ENCODE data around the gene PBX1. TPM values are rescaled to one million over a fixed set of nuclear protein-coding genes. Genes with fewer than 3 reads are reported as not detected.

Gene PBX1
- polyA plus RNA-seq, 3 donors: 0.07 TPM; not detected in 2

DNA sequence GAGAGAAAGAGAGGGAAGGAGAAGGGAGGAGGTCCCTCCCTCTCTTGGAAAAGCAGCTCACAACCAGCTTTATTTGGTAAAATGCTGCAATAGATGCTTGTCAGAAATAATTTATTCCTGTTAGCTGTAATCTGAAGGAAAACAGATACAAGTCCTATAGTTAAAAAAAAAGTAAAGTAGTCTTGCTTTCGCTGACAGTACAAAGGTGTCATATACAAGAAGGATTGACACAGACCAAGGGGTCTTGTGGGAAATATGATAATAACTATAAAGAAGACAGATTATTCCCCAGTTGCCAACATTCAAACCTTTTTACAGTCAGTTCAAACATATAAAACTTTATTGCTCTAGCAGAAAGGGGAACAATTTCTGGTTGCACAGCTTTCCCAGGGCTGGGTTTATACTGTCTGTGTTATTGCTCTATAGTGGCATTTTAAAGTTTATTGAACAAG lies 145.0 kb downstream of the PBX1 start:
- H3K4me3 ChIP-seq (replicated peaks in 1 of 3; ENCODE audit: low read depth in 2 of 3, low read length in 3 of 3): no peak overlapping the region
- TF ChIP-seq, protein P1, sequence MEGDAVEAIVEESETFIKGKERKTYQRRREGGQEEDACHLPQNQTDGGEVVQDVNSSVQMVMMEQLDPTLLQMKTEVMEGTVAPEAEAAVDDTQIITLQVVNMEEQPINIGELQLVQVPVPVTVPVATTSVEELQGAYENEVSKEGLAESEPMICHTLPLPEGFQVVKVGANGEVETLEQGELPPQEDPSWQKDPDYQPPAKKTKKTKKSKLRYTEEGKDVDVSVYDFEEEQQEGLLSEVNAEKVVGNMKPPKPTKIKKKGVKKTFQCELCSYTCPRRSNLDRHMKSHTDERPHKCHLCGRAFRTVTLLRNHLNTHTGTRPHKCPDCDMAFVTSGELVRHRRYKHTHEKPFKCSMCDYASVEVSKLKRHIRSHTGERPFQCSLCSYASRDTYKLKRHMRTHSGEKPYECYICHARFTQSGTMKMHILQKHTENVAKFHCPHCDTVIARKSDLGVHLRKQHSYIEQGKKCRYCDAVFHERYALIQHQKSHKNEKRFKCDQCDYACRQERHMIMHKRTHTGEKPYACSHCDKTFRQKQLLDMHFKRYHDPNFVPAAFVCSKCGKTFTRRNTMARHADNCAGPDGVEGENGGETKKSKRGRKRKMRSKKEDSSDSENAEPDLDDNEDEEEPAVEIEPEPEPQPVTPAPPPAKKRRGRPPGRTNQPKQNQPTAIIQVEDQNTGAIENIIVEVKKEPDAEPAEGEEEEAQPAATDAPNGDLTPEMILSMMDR (IDR thresholded peaks at IDR 0.05): no peak
- no peak for DNase-seq
- H3K36me3 Mint-ChIP-seq: no peaks in the 10 kb centered on the region
- H4K20me1 ChIP-seq (ENCODE audit: insufficient read depth, low read length): no peaks in the 10 kb centered on the region
- intact Hi-C loops (cut with micrococcal nuclease): no loop called here
- H3K4me1 Mint-ChIP-seq: peaks cover 12% of the 10 kb centered on the region
- H3K4me3 Mint-ChIP-seq: no peak overlapping the region
- H3K27ac Mint-ChIP-seq: no peak overlapping the region
- H3K9me3 Mint-ChIP-seq: peaks cover 0 to 5% (median 0%) of the 10 kb centered on the region in 7 donors
- H3K79me2 ChIP-seq (ENCODE audit: insufficient read depth, low read length): no peaks in the 10 kb centered on the region
- peaks cover 30 to 41% of the 10 kb centered on the region in 2 donors for H3K27me3 ChIP-seq (ENCODE audit: control insufficient read depth in 2 of 2, insufficient read depth in 2 of 2, low read length in 2 of 2)
- H3K4me2 ChIP-seq (replicated peaks; ENCODE audit: extremely low read depth, low read length, poor library complexity, severe bottlenecking): no peak overlapping the region
- peaks cover 5 to 6% of the 10 kb centered on the region in 2 donors for H3K4me1 ChIP-seq (ENCODE audit: control insufficient read depth in 1 of 2, insufficient read depth in 2 of 2, low read length in 2 of 2)
- WGBS (ENCODE audit: insufficient coverage): no CpG with 5 or more reads among the region's 1 CpG
- H2AFZ ChIP-seq (ENCODE audit: insufficient read depth, low read depth, low read length, poor library complexity, severe bottlenecking): no peak overlapping the region
- peaks cover 29 to 47% (median 44%) of the 10 kb centered on the region in 3 donors for H3K27me3 Mint-ChIP-seq (ENCODE audit: low read depth in 3 of 3)
- H3K27ac ChIP-seq (ENCODE audit: low read depth in 1 of 2, low read length in 2 of 2): no peak overlapping the region
- H3K36me3 ChIP-seq (replicated peaks in 1 of 2; ENCODE audit: control insufficient read depth in 1 of 2, insufficient read depth in 2 of 2, low read length in 2 of 2): no peaks in the 10 kb centered on the region
- H3K9ac ChIP-seq (ENCODE audit: insufficient read depth, low read length, poor library complexity, severe bottlenecking): no peak overlapping the region
- H3K9me3 ChIP-seq (replicated peaks in 1 of 2; ENCODE audit: control insufficient read depth in 1 of 2, insufficient read depth in 1 of 2, low read length in 2 of 2): no peaks in the 10 kb centered on the region

GRCh38 chr1:164704954-164705353 lies 146.0 kb downstream of the PBX1 start:
- Histone ChIP-seq H3K4me1 (ENCODE audit: control insufficient read depth in 1 of 2, insufficient read depth in 2 of 2, low read length in 2 of 2) (peaks cover 14 to 16% of the 10 kb centered on the region in 2 donors), H3K9ac (ENCODE audit: insufficient read depth, low read length, poor library complexity, severe bottlenecking) (no peak overlapping the region), H4K20me1 (ENCODE audit: insufficient read depth, low read length) (no peaks in the 10 kb centered on the region), H3K79me2 (ENCODE audit: insufficient read depth, low read length) (no peaks in the 10 kb centered on the region), H3K36me3 (replicated peaks in 1 of 2; ENCODE audit: control insufficient read depth in 1 of 2, insufficient read depth in 2 of 2, low read length in 2 of 2) (no peaks in the 10 kb centered on the region), H3K27ac (ENCODE audit: low read depth in 1 of 2, low read length in 2 of 2) (no peak overlapping the region), H3K27me3 (ENCODE audit: control insufficient read depth in 2 of 2, insufficient read depth in 2 of 2, low read length in 2 of 2) (peaks cover 27 to 33% of the 10 kb centered on the region in 2 donors), H3K9me3 (replicated peaks in 1 of 2; ENCODE audit: control insufficient read depth in 1 of 2, insufficient read depth in 1 of 2, low read length in 2 of 2) (no peaks in the 10 kb centered on the region), H2AFZ (ENCODE audit: insufficient read depth, low read depth, low read length, poor library complexity, severe bottlenecking) (no peak overlapping the region), H3K4me2 (replicated peaks; ENCODE audit: extremely low read depth, low read length, poor library complexity, severe bottlenecking) (no peak overlapping the region), H3K4me3 (replicated peaks in 1 of 3; ENCODE audit: low read depth in 2 of 3, low read length in 3 of 3) (no peak overlapping the region)
- peaks cover 0 to 5% (median 0%) of the 10 kb centered on the region in 7 donors for H3K9me3 Mint-ChIP-seq
- no peak overlapping the region for H3K27ac Mint-ChIP-seq
- H3K36me3 Mint-ChIP-seq: no peaks in the 10 kb centered on the region
- intact Hi-C loops (cut with micrococcal nuclease): no loop called here
- WGBS (ENCODE audit: insufficient coverage): 100% methylated on average over 1 of the region's 1 CpG
- TF ChIP-seq, protein P1 (IDR thresholded peaks at IDR 0.05): no peak
- DNase-seq: no peak
- H3K27me3 Mint-ChIP-seq (ENCODE audit: low read depth in 3 of 3): peaks cover 31 to 45% (median 44%) of the 10 kb centered on the region in 3 donors
- H3K4me1 Mint-ChIP-seq: peaks cover 20% of the 10 kb centered on the region
- no peak overlapping the region for H3K4me3 Mint-ChIP-seq

All from CD14-positive monocyte (primary cell).